PC-3 (cell line): Measurements from ENCODE around the gene GSDME. TPM values are rescaled to one million over a fixed set of nuclear protein-coding genes. Genes with fewer than 3 reads are reported as not detected.

ENCODE experiments used
- ATAC-seq: fragments of 200-7000 bp; cut with Tn5 transposase; 2 replicates; pipeline ENCODE4 v1.9.1; 2020; ENCODE audit warnings: mild to moderate bottlenecking, moderate library complexity
- BruUV-seq: library from RNA; stranded (reverse); fragments of 400-500 nt; replicated peaks from 2 replicates; lab custom pipeline; 2021; lab: Mats Ljungman, UMichigan
- CTCF ChIA-PET: fragments of 300-600 bp; sonication (Branson Sonifier 250); formaldehyde crosslinking; loops from one replicate; lab custom pipeline; 2022; ENCODE audit warnings: antibody characterized with exemption; lab: Charles Lee
- POLR2A ChIA-PET: fragments of 300-600 bp; sonication (Branson Sonifier 250); formaldehyde crosslinking; loops from one replicate; lab custom pipeline; 2022; ENCODE audit warnings: antibody characterized with exemption; ENCODE audit not compliant: unreplicated experiment; lab: Charles Lee
- DNase-seq: peaks from one replicate; pipeline ENCODE4 v3.0.0-alpha.2; 2015
- H2AFZ ChIP-seq: fragments of 300-600 bp; sonication (generic); 2 replicates; pipeline ENCODE4 v1.6.0; 2016; ENCODE audit warnings: antibody characterized with exemption, low read length
- H3F3A ChIP-seq: fragments of 300-600 bp; sonication (generic); one replicate; pipeline ENCODE4 v1.6.0; 2017; ENCODE audit warnings: antibody characterized with exemption, low read length, control low read depth, mild to moderate bottlenecking; ENCODE audit not compliant: unreplicated experiment
- H3K27ac ChIP-seq: fragments of 300-600 bp; sonication (generic); 2 replicates; pipeline ENCODE4 v1.5.1; 2016; ENCODE audit warnings: mild to moderate bottlenecking, low read length
- H3K27me3 ChIP-seq: fragments of 300-600 bp; sonication (generic); 2 replicates; pipeline ENCODE4 v1.6.1; 2016; ENCODE audit warnings: low read length, mixed read lengths
- H3K36me3 ChIP-seq: fragments of 300-600 bp; sonication (generic); 2 replicates; pipeline ENCODE4 v1.6.1; 2016; ENCODE audit warnings: low read depth, mixed run types, low read length, mixed read lengths
- H3K4me1 ChIP-seq: fragments of 300-600 bp; sonication (generic); 2 replicates; pipeline ENCODE4 v1.5.1; 2016; ENCODE audit warnings: low read length; ENCODE audit not compliant: insufficient read depth
- H3K4me2 ChIP-seq: fragments of 300-600 bp; sonication (generic); 2 replicates; pipeline ENCODE4 v1.6.0; 2016; ENCODE audit warnings: low read length
- H3K4me3 ChIP-seq: fragments of 300-600 bp; sonication (generic); 2 replicates; pipeline ENCODE4 v1.5.1; 2016; ENCODE audit warnings: mild to moderate bottlenecking, low read length, mixed read lengths
- H3K79me2 ChIP-seq: fragments of 300-600 bp; sonication (generic); 2 replicates; pipeline ENCODE4 v1.6.1; 2017; ENCODE audit warnings: low read length, mixed read lengths
- H3K9ac ChIP-seq: fragments of 300-600 bp; sonication (generic); 2 replicates; pipeline ENCODE4 v1.6.0; 2016; ENCODE audit warnings: mild to moderate bottlenecking, low read length
- H3K9me2 ChIP-seq: fragments of 300-600 bp; sonication (generic); replicated peaks from 2 replicates; pipeline ENCODE4 v1.6.1; 2016; ENCODE audit warnings: mixed run types, low read length, mixed read lengths
- H3K9me3 ChIP-seq: fragments of 300-600 bp; sonication (generic); 2 replicates; pipeline ENCODE4 v1.6.1; 2016; ENCODE audit warnings: low read length, mixed read lengths
- H4K20me1 ChIP-seq: fragments of 300-600 bp; sonication (generic); 2 replicates; pipeline ENCODE4 v1.6.1; 2016; ENCODE audit warnings: low read length, mixed read lengths
- EZH2 ChIP-seq: fragments of 300-600 bp; sonication (generic); IDR thresholded peaks from one replicate; pipeline ENCODE4 v1.6.1; 2017; ENCODE audit warnings: antibody characterized with exemption, mild to moderate bottlenecking, low read length; ENCODE audit not compliant: unreplicated experiment
- EZH2phosphoT487 ChIP-seq: fragments of 300-600 bp; sonication (generic); IDR thresholded peaks from 2 replicates; pipeline ENCODE4 v1.6.1; 2018; ENCODE audit warnings: mild to moderate bottlenecking, antibody characterized with exemption, low read length, borderline replicate concordance
- intact Hi-C: fragments of 100-400 bp; cut with micrococcal nuclease; formaldehyde crosslinking; loops from 2 replicates; pipeline ENCODE4 v1.9.0; 2023
- total RNA-seq: library from RNA; depleted of rRNA; stranded (reverse); fragments of >200 nt; gene quantifications from 2 replicates; pipeline ENCODE4 v1.2.3, GENCODE V29; 2014
- TF ChIP-seq, protein P1 (sequence below): fragments of 300-600 bp; sonication (generic); conservative IDR thresholded peaks from 2 replicates; pipeline ENCODE4 v1.5.1; 2017; ENCODE audit warnings: antibody characterized with exemption, low read depth, mild to moderate bottlenecking, low read length

GSDME gene
- total RNA-seq, 1 experiment from 2014 or later = 12.0 TPM

DNA sequence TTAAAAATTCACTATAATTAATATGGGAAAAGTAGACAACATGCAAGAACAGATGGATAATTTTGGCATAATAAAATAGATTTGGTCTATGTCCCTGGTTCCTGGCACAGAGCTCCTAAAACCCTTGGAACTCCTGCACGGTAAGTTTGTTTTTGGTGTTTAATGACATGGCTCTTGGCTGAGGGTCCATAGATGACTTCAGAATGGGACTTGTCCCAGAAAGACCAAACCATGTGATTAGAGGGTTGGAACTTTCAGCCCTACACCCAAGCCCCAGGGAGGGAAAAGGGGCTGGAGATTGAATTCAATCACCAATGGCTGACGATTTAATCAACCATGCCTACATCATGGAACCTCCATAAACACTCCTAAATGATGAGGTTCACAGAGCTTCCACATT, 12.6 kb upstream of the GSDME start:
- H3K9me3 ChIP-seq = no peaks in the 10 kb centered on the region
- no peak for ATAC-seq
- H3K36me3 ChIP-seq = no peaks in the 10 kb centered on the region
- H3K9ac ChIP-seq = no peak overlapping the region
- no TSS peak for BruUV-seq
- intact Hi-C loops = no loop called here
- H2AFZ ChIP-seq = no peak overlapping the region
- TF ChIP-seq, protein P1, sequence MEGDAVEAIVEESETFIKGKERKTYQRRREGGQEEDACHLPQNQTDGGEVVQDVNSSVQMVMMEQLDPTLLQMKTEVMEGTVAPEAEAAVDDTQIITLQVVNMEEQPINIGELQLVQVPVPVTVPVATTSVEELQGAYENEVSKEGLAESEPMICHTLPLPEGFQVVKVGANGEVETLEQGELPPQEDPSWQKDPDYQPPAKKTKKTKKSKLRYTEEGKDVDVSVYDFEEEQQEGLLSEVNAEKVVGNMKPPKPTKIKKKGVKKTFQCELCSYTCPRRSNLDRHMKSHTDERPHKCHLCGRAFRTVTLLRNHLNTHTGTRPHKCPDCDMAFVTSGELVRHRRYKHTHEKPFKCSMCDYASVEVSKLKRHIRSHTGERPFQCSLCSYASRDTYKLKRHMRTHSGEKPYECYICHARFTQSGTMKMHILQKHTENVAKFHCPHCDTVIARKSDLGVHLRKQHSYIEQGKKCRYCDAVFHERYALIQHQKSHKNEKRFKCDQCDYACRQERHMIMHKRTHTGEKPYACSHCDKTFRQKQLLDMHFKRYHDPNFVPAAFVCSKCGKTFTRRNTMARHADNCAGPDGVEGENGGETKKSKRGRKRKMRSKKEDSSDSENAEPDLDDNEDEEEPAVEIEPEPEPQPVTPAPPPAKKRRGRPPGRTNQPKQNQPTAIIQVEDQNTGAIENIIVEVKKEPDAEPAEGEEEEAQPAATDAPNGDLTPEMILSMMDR = no peak
- TF ChIP-seq EZH2 (no peak), EZH2phosphoT487 (no peak)
- H3K27ac ChIP-seq = no peak overlapping the region
- H3K27me3 ChIP-seq = no peaks in the 10 kb centered on the region
- no peaks in the 10 kb centered on the region for H3F3A ChIP-seq
- H3K4me2 ChIP-seq = no peak overlapping the region
- 0 out of 2 replicates have a peak, but pooled peaks cover 3% of the 10 kb centered on the region for H3K9me2 ChIP-seq
- peaks cover 3% of the 10 kb centered on the region for H3K4me1 ChIP-seq
- ChIA-PET CTCF (interaction anchor here (1.1 kb wide), 1 partner anchor 42 kb away, joined by 3 read pairs; no protein-coding TSS in a partner anchor), POLR2A (no interaction called here)
- H3K4me3 ChIP-seq = no peak overlapping the region
- H4K20me1 ChIP-seq = no peaks in the 10 kb centered on the region
- DNase-seq = no peak
- H3K79me2 ChIP-seq = no peaks in the 10 kb centered on the region

DNA sequence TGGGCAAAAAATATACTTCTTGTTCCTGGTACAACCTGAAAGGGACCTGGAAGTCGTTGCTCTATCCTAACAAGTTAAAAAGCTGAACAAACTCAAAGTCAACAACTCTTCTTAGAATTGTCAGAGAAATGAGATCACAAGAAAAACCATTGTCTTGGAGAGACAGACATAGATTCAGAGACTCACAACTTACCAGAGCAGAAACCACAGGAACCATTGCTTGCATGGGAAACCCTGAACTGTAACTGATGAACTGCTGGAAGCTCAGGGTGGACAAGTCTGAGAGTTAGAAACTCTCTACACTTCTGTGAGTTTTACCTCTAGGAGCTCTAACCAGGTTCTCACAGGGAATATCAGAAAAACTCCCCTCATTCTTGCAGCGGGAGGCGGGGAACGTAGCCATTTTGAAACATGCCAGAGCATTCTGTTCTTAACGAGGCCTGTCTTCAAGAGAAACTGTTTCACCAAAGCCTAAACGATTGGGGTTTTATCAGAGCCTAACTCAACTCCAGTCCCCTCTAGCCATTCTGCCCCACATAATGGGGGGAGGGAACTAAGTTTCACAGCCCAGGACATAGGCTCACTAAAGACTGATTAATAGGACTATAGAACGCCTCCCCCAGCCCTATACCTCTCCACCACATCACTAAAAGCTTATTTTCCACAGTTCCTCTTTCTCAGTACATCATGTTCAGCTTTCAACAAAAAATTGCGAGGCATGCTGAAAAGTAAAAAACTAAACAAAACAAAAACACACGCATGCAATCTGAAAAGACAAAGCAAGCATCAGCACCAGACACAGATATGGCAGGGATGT, 12.0 kb upstream of the GSDME start:
- H3K9me3 ChIP-seq = no peaks in the 10 kb centered on the region
- ChIA-PET POLR2A (no interaction called here), CTCF (interaction anchor here (1.1 kb wide), 1 partner anchor 43 kb away, joined by 3 read pairs; no protein-coding TSS in a partner anchor)
- H2AFZ ChIP-seq = no peak overlapping the region
- no peak for DNase-seq
- no peaks in the 10 kb centered on the region for H3K27me3 ChIP-seq
- no TSS peak for BruUV-seq
- no peaks in the 10 kb centered on the region for H3K36me3 ChIP-seq
- H3K4me1 ChIP-seq = no peaks in the 10 kb centered on the region
- no peaks in the 10 kb centered on the region for H4K20me1 ChIP-seq
- H3K79me2 ChIP-seq = no peaks in the 10 kb centered on the region
- H3K4me2 ChIP-seq = no peak overlapping the region
- intact Hi-C loops = no loop called here
- no peak for ATAC-seq
- H3F3A ChIP-seq = no peaks in the 10 kb centered on the region
- no peak overlapping the region for H3K27ac ChIP-seq
- 0 out of 2 replicates have a peak, but pooled peaks cover 3% of the 10 kb centered on the region for H3K9me2 ChIP-seq
- TF ChIP-seq EZH2 (no peak), EZH2phosphoT487 (no peak)
- TF ChIP-seq, protein P1 = no peak
- no peak overlapping the region for H3K4me3 ChIP-seq
- no peak overlapping the region for H3K9ac ChIP-seq
